ENCODE measurements around the gene NOMO2. TPM values are rescaled to one million over a fixed set of nuclear protein-coding genes. Genes with fewer than 3 reads are reported as not detected.
"Not testable (repeated sequence)": the region's sequence is repeated elsewhere in the genome, so short reads cannot be mapped to it uniquely, and the experiment has no call there.

NOMO2 gene
- total RNA-seq, 6 donors from 2014 or later, result 37.7 to 133 (median 75.2) TPM

DNA sequence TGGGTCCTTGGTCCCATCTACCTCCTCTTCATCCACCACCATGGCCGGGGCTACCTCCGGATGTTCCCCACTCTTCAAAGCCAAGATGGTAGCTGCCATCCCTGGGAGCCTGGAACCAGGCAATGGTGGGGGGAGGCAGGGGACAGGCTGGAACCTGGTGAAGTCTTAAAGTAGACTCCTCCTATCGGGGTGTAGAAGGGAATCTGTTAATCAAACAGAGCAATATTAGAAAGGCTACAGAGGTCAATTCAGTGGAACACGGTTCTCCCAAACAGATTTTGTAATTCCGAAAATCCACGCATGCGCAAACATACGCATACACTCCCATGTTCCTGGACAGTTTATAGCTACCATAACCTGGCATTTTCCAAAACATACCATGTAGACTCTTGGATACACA is 11.1 kb upstream of the NOMO2 start:
- 93% methylated on average over 2 of the region's 8 CpGs; no CpG with 5 or more reads in 1 of the 2 donors for WGBS, 2 donors
- DNase-seq, result not testable (repeated sequence)

GRCh38 chr16:18571307-18571850 is 9.5 kb upstream of the NOMO2 start:
- peak overlapping the region in 3 of 4 donors; percentile 28 to 40 (median 38) for H3K4me3 ChIP-seq
- WGBS, 2 donors, result 10% methylated on average over 8 of the region's 13 CpGs; no CpG with 5 or more reads in 1 of the 2 donors
- H3K4me1 ChIP-seq, DNase-seq, H3K9me3 ChIP-seq, H3K36me3 ChIP-seq, H3K27ac ChIP-seq, H3K27me3 ChIP-seq: not testable (repeated sequence)
- peak in 1 of 2 donors; percentile 20 for ATAC-seq (ENCODE audit: low FRiP score in 2 of 2)

More for the DNA sequence above, 11.1 kb upstream of the NOMO2 start:
- H3K9me3 ChIP-seq; H3K27ac ChIP-seq; H3K27me3 ChIP-seq; H3K4me1 ChIP-seq; H3K36me3 ChIP-seq; H3K4me3 ChIP-seq; ATAC-seq (ENCODE audit: low FRiP score in 2 of 2): not testable (repeated sequence)

GRCh38 chr16:18570529-18571306 is 8.8 kb upstream of the NOMO2 start:
- H3K27ac ChIP-seq, H3K4me1 ChIP-seq, H3K9me3 ChIP-seq, H3K27me3 ChIP-seq, H3K36me3 ChIP-seq: not testable (repeated sequence)
- peak; percentile 58 to 80 for ATAC-seq (ENCODE audit: low FRiP score in 2 of 2)
- peak overlapping the region in 3 of 4 donors; percentile 28 to 40 (median 34) for H3K4me3 ChIP-seq
- WGBS, 2 donors, result 27% methylated on average over 15 of the region's 46 CpGs; no CpG with 5 or more reads in 1 of the 2 donors
- peak in 1 of 2 donors; percentile 10 for DNase-seq

DNA sequence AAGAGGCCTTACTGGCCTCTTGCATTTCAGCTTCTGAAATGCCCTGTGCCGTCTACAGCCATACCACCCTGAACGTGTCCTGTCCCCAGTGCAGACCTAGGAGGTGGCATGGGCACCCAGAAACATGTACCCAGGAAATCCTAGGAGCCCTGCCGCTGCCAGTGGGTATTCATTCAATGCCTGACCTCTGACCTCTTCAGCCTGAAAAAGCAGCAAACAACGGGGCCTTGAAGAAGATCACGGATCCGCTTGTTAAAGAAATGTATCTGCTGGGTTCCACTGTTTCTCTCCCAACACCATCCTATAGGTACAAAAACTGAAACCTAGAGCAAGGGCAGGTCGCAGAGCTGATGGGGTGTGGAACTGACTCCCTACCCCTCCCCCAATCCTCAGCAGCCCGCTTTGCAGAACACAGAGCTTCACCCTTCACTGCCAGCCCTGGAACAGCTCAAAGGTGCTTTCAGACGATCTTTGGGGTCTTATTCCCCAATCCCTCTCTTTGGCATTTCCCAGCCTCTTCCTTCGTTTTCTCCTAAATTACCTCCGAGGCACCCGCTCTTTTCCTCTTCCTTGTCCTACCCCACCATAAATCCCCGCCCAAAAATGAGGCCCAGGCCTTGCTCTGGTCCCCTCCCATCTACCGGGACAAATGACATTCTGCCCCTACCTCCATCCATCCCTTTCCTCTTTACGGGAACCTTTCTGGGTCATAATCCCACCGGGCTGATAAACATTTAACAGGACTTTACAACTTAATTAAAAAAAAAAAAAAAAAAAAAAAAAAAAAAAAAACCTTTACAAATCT is 1.3 kb downstream of the NOMO2 start:
- ATAC-seq (ENCODE audit: low FRiP score in 2 of 2), result not testable (repeated sequence)
- H3K4me3 ChIP-seq, result peak overlapping the region in 3 of 4 donors; percentile 58 to 64 (median 63)

DNA sequence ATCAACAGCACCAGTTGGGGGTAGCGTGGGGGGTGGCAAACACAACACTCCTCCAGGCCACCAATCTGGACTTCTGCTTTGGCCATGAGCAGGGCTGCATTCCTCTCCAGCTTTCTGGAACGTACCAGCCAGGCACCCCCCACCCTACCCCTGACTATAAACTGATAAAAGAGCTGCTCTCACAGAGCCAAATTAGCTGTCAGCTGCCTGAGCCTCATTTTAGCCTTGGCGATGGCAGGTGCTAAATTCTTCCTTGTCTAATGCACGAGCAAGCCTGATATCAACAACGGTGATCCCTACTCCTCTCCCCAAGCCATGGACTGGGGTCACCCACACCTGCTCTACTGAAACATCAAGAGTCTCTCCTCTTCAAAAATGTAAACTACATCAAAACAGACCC is 8.2 kb downstream of the NOMO2 start:
- not testable (repeated sequence) for ATAC-seq (ENCODE audit: low FRiP score in 2 of 2); H3K9me3 ChIP-seq; H3K4me1 ChIP-seq; H3K36me3 ChIP-seq; H3K27ac ChIP-seq; H3K27me3 ChIP-seq; DNase-seq; H3K4me3 ChIP-seq
- WGBS, 2 donors, result 100% methylated on average over 1 of the region's 5 CpGs; no CpG with 5 or more reads in 1 of the 2 donors

More for the DNA sequence above, 1.3 kb downstream of the NOMO2 start:
- H3K36me3 ChIP-seq, H3K27me3 ChIP-seq, H3K27ac ChIP-seq, H3K9me3 ChIP-seq, DNase-seq, H3K4me1 ChIP-seq: not testable (repeated sequence)
- WGBS, 2 donors, result 26 to 46% methylated on average over 8 to 12 of the region's 16 CpGs

DNA sequence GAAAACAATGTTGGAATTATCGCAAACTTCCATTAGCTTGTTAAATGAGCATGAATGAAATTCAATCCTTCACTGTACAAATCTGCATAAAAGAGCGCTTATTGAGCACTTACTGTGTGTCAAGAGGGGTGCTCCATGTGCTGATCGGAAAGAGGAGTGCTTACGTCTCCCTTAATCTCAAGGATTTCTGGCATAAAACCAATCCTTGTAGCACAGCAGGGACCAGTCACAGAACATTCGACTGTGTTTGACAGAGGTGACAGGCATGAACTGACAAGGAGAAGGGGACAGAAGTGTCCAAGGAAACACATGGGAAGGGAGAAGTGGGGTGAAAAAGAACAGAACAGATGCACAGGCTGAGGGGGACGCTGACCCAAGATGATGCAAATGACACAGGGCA is 14.5 kb downstream of the NOMO2 start:
- H3K36me3 ChIP-seq; H3K9me3 ChIP-seq; H3K4me1 ChIP-seq; H3K27me3 ChIP-seq; H3K4me3 ChIP-seq; ATAC-seq (ENCODE audit: low FRiP score in 2 of 2); H3K27ac ChIP-seq: not testable (repeated sequence)
- WGBS, 2 donors, result 39 to 80% methylated on average over 1 to 4 of the region's 6 CpGs
- DNase-seq, result peak in 1 of 2 donors; percentile 27

DNA sequence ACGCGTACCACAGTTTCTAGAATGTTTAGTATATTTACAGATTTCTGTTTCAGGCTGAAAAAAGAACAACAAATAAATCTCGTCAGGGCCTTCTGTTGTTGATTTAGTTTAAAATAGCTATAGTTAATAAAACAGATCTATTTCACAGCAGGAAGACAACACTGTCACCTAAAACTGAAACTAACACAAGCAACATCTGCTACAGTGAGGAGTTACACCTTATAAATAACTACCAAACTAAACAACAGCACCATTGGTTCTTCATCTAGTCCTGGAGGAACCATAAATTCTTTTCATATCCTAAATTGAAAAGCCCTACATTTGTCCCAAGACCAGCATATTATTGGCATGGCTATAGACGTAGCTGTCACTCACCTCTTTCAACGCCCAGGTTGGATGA is 15.0 kb downstream of the NOMO2 start:
- not testable (repeated sequence) for H3K27me3 ChIP-seq; ATAC-seq (ENCODE audit: low FRiP score in 2 of 2); H3K36me3 ChIP-seq; H3K27ac ChIP-seq; H3K9me3 ChIP-seq; DNase-seq; H3K4me1 ChIP-seq; H3K4me3 ChIP-seq
- WGBS, 2 donors, result no CpG with 5 or more reads among the region's 5 CpGs

DNA sequence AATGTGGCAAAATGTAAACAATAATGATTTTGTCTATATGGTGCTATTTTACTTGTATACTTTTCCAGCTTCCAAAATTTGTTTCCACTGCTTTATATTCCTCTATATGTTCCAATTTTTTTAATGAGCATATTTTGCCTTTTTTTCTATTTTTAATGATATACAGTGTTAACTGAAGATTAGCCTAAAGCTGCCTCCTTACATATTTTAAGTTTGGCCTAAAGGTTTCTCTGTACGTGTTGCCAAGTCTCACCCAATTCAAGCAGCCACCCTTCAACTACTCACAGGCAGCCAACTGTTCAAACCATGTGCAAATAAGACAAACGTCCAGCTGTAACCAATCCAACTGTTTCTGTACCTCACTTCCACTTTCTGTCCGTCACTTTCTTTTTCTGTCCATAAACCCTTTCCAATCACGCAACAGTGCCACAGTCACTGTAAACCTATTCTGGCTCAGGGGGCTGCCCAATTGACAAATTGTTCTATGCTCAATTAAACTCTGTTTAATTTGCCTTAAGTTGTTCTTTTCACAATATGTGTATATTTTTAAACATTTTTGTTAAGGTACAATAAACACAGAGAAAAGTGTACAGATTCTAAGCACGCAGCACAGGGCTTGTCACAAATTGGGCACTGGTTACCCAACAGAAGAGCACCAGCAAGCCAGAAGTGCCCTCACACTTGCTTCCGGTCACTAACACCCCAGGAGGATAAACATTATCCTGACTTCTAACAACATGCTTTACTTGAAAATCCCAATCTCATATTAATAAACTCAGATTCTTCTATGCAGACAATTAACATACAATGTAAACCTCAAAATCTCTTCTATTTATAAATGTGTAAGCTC is 17.4 kb downstream of the NOMO2 start:
- 48 to 50% methylated on average over 4 to 6 of the region's 6 CpGs for WGBS, 2 donors

DNA sequence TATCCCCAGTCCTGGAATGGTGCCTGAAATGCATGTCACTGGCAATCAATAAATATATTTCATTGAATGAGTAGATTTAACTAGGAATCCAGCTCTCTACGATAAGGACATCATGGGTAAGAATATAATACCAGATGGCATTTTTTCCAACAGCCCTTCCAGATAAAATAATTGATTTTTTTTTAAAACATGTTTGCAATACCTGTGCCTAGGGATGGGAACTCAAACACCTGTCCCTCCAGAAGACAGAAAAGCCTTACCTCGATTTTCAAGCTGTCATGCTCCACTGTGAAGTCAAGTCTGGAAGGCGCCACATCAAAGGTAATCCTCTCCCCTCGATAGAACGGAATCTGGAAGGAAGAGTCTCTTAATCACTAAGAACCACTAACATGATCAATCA is 20.0 kb downstream of the NOMO2 start:
- not testable (repeated sequence) for H3K36me3 ChIP-seq; H3K27me3 ChIP-seq; H3K27ac ChIP-seq; DNase-seq; H3K4me1 ChIP-seq; ATAC-seq (ENCODE audit: low FRiP score in 2 of 2); H3K4me3 ChIP-seq; H3K9me3 ChIP-seq
- no CpG with 5 or more reads among the region's 5 CpGs for WGBS, 2 donors

More for the DNA sequence above, 17.4 kb downstream of the NOMO2 start:
- not testable (repeated sequence) for H3K27me3 ChIP-seq, H3K4me3 ChIP-seq, DNase-seq, H3K9me3 ChIP-seq, H3K36me3 ChIP-seq, H3K27ac ChIP-seq, H3K4me1 ChIP-seq
- peak; percentile 32 to 45 for ATAC-seq (ENCODE audit: low FRiP score in 2 of 2)

- H3K27me3 ChIP-seq, DNase-seq, H3K36me3 ChIP-seq, H3K9me3 ChIP-seq, H3K4me3 ChIP-seq, H3K4me1 ChIP-seq, H3K27ac ChIP-seq: not testable (repeated sequence)
- ATAC-seq (ENCODE audit: low FRiP score in 2 of 2), result peak in 1 of 2 donors; percentile 41
- WGBS, 2 donors, result 58 to 70% methylated on average over 2 to 3 of the region's 3 CpGs
These were observed 24.9 kb downstream of the NOMO2 start for GRCh38 chr16:18537004-18537403.

DNA sequence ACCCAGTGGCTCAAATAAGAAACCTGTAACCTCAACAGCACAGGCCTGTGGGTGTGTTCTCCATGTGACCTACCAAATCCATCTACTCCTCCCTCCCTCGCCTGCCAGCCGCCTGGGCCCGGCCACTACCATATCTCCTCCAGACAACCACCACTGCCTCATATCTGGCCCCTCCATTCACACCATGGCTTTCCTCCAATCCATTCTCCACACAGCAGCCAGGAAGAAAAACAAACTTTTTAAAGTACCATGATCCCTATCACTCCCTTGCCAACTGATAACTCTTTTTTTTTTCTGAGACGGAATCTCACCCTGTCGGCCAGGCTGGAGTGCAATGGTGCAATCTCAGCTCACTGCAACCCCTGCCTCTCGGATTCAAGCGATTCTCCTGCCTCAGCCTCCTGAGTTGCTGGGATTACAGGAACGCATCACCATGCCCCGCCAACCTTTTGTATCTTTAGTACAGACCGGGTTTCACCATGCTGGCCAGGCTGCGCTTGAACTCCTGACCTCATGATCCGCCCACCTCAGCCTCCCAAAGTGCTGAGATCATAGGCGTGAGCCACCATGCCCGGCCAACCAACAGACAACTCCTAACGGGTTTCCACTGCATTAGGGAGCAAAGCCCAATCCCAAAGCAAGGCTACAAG is 26.3 kb downstream of the NOMO2 start:
- not testable (repeated sequence) for H3K4me3 ChIP-seq, H3K36me3 ChIP-seq, H3K27ac ChIP-seq, H3K4me1 ChIP-seq, H3K27me3 ChIP-seq, H3K9me3 ChIP-seq
- DNase-seq, result peak in 1 of 2 donors; percentile 71
- WGBS, 2 donors, result 68 to 89% methylated on average over 10 to 11 of the region's 15 CpGs
- peak in 1 of 2 donors; percentile 78 for ATAC-seq (ENCODE audit: low FRiP score in 2 of 2)

DNA sequence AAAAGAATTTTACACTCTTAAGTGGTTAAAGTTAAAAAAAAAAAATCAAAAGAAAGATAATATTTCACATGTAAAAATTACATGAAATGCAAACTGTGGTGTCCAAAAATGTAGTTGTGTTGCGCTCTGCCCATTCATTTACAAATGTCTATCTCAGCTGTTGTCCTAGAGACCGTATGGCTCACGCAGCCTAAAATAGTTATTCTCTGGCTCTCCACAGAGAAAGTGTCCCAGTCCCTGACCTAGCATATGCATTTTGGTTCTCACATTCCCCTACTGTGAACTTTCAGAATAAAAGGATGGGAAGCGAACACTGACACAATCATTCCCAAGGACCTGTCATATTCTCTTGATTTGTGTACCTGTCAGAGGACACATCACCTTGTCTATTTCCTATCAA is 27.6 kb downstream of the NOMO2 start:
- not testable (repeated sequence) for DNase-seq; H3K4me1 ChIP-seq; H3K9me3 ChIP-seq; H3K27me3 ChIP-seq; H3K27ac ChIP-seq; H3K4me3 ChIP-seq; H3K36me3 ChIP-seq; ATAC-seq (ENCODE audit: low FRiP score in 2 of 2)
- WGBS, 2 donors, result 80% methylated on average over 2 of the region's 4 CpGs; no CpG with 5 or more reads in 1 of the 2 donors

All from upper lobe of left lung (tissue), 6 donors.